ENCODE measurements around the gene SLC7A7.
"Not testable (repeated sequence)": the region's sequence is repeated elsewhere in the genome, so short reads cannot be mapped to it uniquely, and the experiment has no call there.

SLC7A7 gene

DNA sequence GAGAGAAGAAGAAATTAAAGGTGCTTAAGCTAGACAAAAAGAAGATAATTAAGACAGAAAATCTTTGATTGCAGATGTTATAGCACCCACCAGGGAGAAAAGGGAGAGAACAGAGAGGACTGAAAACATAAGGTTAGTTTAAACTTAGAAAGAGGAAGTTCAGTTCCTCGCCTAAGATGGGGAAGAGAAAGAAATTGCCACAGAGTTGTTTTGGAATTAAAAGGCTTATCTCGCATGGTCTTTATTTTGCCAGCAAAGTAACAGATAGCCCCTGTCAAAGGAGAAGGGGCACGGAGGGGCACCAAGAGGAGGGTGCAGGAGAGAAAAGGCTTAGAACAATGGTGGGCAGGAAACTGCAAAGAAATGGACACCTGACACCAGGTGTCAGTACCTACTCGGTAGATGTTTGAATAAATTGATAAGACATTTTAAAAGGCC is 66.6 kb downstream of the SLC7A7 start:
- no peak for TF ChIP-seq ZNF274 (IDR thresholded peaks at IDR 0.05; ENCODE audit: low read depth, low read length)
- H3K4me3 ChIP-seq (ENCODE audit: low read length): no peak overlapping the region; the same call in 1 of the 2 replicates

DNA sequence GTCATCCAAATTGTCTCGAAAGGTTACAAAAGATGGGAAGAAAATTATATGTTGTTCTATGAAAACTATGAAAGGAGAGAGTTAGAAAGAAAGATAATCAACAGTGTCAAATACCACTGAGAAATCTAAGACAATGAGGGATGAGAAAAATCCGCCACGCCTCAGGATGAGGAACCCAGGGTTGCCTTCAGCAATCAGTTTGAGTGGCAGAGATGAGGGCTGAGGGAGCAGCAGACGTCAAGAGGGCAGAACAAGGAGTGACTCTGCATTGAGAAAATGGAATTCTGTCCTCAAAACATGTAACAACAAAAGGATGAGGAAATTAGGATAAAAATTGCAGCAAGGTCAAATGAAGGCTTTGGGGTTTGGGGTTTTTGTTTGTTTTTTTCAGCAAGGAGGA is 67.0 kb downstream of the SLC7A7 start:
- no peak for TF ChIP-seq ZNF274 (IDR thresholded peaks at IDR 0.05; ENCODE audit: low read depth, low read length)

GRCh38 chr14:22747769-22748168 is 67.5 kb downstream of the SLC7A7 start:
- H3K4me3 ChIP-seq (ENCODE audit: low read length): no peak overlapping the region
- TF ChIP-seq ZNF274 (IDR thresholded peaks at IDR 0.05; ENCODE audit: low read depth, low read length): no peak

More for the DNA sequence above, 67.0 kb downstream of the SLC7A7 start:
- no peak overlapping the region for H3K4me3 ChIP-seq (ENCODE audit: low read length)

GRCh38 chr14:22740020-22740419 is 75.2 kb downstream of the SLC7A7 start:
- no peak for TF ChIP-seq ZNF274 (IDR thresholded peaks at IDR 0.05; ENCODE audit: low read depth, low read length)

DNA sequence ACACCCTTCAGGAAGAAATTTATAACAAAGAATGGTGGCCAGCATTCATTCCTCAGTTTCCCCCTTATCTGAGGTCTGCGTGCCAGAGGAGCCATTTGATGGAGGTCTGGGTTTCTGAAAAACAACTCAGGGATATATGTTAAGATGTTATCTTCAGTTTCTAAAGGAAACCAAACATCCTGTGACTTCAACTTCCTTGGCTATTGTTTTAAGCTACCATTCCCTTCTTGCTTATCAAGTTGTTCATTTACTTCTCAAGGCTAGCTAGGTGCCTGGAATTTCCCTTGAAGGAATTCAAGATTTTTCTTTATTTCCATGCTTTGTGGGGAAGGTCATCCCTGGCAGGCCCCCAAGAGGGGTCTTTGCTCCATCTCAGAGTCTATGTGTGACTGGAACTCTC is 75.8 kb downstream of the SLC7A7 start:
- TF ChIP-seq ZNF274 (IDR thresholded peaks at IDR 0.05; ENCODE audit: low read depth, low read length): no peak

More at GRCh38 chr14:22740020-22740419, 75.2 kb downstream of the SLC7A7 start:
- no peak overlapping the region for H3K4me3 ChIP-seq (ENCODE audit: low read length)

DNA sequence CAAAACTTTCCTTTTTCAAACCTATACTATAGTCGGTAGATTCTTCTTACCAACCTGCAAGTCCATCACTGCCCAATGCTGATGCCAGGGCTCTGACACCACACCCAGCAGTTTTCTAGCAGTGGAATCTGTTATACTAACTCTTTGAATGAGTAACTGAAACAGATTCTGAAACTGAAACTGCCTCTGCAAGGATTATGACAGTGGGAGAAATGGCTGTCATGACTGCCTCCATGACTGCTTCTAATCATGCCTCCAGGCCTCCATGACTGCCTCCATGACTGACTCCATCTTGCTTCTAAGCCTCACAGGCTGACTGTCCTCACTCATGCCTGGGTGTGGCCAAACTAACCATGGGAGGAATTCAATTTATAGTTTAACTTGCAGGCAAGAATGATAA is 78.2 kb downstream of the SLC7A7 start:
- no peak for TF ChIP-seq ZNF274 (IDR thresholded peaks at IDR 0.05; ENCODE audit: low read depth, low read length)
- H3K4me3 ChIP-seq (ENCODE audit: low read length): no peak overlapping the region

More for the DNA sequence above, 75.8 kb downstream of the SLC7A7 start:
- no peak overlapping the region for H3K4me3 ChIP-seq (ENCODE audit: low read length)

GRCh38 chr14:22736384-22736783 is 78.9 kb downstream of the SLC7A7 start:
- not testable (repeated sequence) for H3K4me3 ChIP-seq (ENCODE audit: low read length)

- no peak for TF ChIP-seq ZNF274 (IDR thresholded peaks at IDR 0.05; ENCODE audit: low read depth, low read length)
- no peak overlapping the region for H3K4me3 ChIP-seq (ENCODE audit: low read length)
Observed at GRCh38 chr14:22735096-22735495, 80.1 kb downstream of the SLC7A7 start.

- no peak overlapping the region for H3K4me3 ChIP-seq (ENCODE audit: low read length)
- TF ChIP-seq ZNF274 (IDR thresholded peaks at IDR 0.05; ENCODE audit: low read depth, low read length): no peak
Observed at GRCh38 chr14:22733829-22734228, 81.4 kb downstream of the SLC7A7 start.

GRCh38 chr14:22732062-22732461 is 83.2 kb downstream of the SLC7A7 start:
- H3K4me3 ChIP-seq (ENCODE audit: low read length): not testable (repeated sequence)

DNA sequence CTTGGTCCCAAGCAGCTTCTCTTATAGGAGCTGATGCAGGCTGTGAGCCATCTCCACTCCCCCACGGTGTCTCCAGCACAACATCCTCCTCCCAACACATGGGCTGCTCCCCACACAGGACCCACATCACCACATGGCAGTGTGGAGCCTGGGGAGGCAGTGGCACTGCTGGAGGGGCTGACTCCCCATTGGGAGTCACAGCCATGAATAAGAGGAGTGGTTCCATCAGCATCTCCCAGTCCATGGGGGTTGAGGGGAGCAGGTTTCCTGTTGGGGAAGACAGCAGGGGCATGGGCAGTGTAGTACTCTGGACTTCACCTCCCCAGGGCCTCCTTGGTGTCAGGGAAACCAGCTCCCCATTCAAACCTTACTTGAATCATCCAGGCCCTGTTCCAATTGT is 89.2 kb downstream of the SLC7A7 start:
- TF ChIP-seq ZNF274 (IDR thresholded peaks at IDR 0.05; ENCODE audit: low read depth, low read length): no peak
- no peak overlapping the region for H3K4me3 ChIP-seq (ENCODE audit: low read length)

- H3K4me3 ChIP-seq (ENCODE audit: low read length): not testable (repeated sequence)
Observed at GRCh38 chr14:22725374-22725773, 89.9 kb downstream of the SLC7A7 start.

- not testable (repeated sequence) for H3K4me3 ChIP-seq (ENCODE audit: low read length)
Observed at GRCh38 chr14:22724847-22725246, 90.4 kb downstream of the SLC7A7 start.

- no peak overlapping the region for H3K4me3 ChIP-seq (ENCODE audit: low read length)
- no peak for TF ChIP-seq ZNF274 (IDR thresholded peaks at IDR 0.05; ENCODE audit: low read depth, low read length)
Observed at GRCh38 chr14:22723815-22724214, 91.4 kb downstream of the SLC7A7 start.

Data from GM08714 (cell line).